Stomach smooth muscle (tissue), 2 donors: ENCODE data around the gene ARPP21.

ENCODE experiments used
- H3K27ac ChIP-seq: one replicate; pipeline ENCODE4 v1.7.0; 2013; ENCODE audit warnings: mild to moderate bottlenecking, low read length, inconsistent platforms
- H3K27me3 ChIP-seq, 2 donors: one replicate each; pipeline ENCODE4 v1.7.0; 2013; ENCODE audit warnings: low read length in 2 of 2; ENCODE audit not compliant: insufficient read depth in 2 of 2, control insufficient read depth in 1 of 2
- H3K36me3 ChIP-seq, 2 donors: one replicate each; pipeline ENCODE4 v1.7.0; 2013; ENCODE audit warnings: low read length in 2 of 2; ENCODE audit not compliant: control insufficient read depth in 2 of 2, insufficient read depth in 2 of 2
- H3K4me1 ChIP-seq: one replicate; pipeline ENCODE4 v1.7.0; 2013; ENCODE audit warnings: low read length; ENCODE audit not compliant: control insufficient read depth, insufficient read depth
- H3K4me3 ChIP-seq, 2 donors: one replicate each; pipeline ENCODE4 v1.7.0; 2013; ENCODE audit warnings: low read length in 2 of 2
- H3K9ac ChIP-seq, 2 donors: one replicate each; pipeline ENCODE4 v1.7.0; 2013; ENCODE audit warnings: low read length in 2 of 2, mild to moderate bottlenecking in 1 of 2
- H3K9me3 ChIP-seq, 2 donors: one replicate each; pipeline ENCODE4 v1.7.0; 2013; ENCODE audit warnings: low read length in 2 of 2; ENCODE audit not compliant: control insufficient read depth in 2 of 2
- donor health status: healthy.
- donor health status: Pancreatic carcinoma.

ARPP21 gene

GRCh38 chr3:35677797-35678196, 38.5 kb downstream of the ARPP21 start:
- Histone ChIP-seq H3K27me3 (no peaks in the 10 kb centered on the region), H3K36me3 (no peaks in the 10 kb centered on the region), H3K9me3 (no peaks in the 10 kb centered on the region), H3K27ac (no peak overlapping the region), H3K4me1 (no peaks in the 10 kb centered on the region), H3K9ac (no peak overlapping the region), H3K4me3 (no peak overlapping the region)

- H3K27me3 ChIP-seq = no peaks in the 10 kb centered on the region
- H3K4me1 ChIP-seq = no peaks in the 10 kb centered on the region
- no peak overlapping the region for H3K27ac ChIP-seq
- no peaks in the 10 kb centered on the region for H3K36me3 ChIP-seq
- peak overlapping the region in 1 of 2 donors; percentile 10 for H3K4me3 ChIP-seq
- no peaks in the 10 kb centered on the region for H3K9me3 ChIP-seq
- H3K9ac ChIP-seq = no peak overlapping the region
Measured at GRCh38 chr3:35678643-35679161, 39.4 kb downstream of the ARPP21 start.

GRCh38 chr3:35679409-35680080, 40.2 kb downstream of the ARPP21 start:
- no peak overlapping the region for H3K9ac ChIP-seq
- no peaks in the 10 kb centered on the region for H3K36me3 ChIP-seq
- H3K4me1 ChIP-seq = no peaks in the 10 kb centered on the region
- H3K9me3 ChIP-seq = no peaks in the 10 kb centered on the region
- no peaks in the 10 kb centered on the region for H3K27me3 ChIP-seq
- H3K27ac ChIP-seq = no peak overlapping the region
- no peak overlapping the region for H3K4me3 ChIP-seq

- no peak overlapping the region for H3K9ac ChIP-seq
- no peaks in the 10 kb centered on the region for H3K27me3 ChIP-seq
- no peak overlapping the region for H3K27ac ChIP-seq
- no peaks in the 10 kb centered on the region for H3K36me3 ChIP-seq
- H3K4me1 ChIP-seq = no peaks in the 10 kb centered on the region
- H3K4me3 ChIP-seq = no peak overlapping the region
- H3K9me3 ChIP-seq = no peaks in the 10 kb centered on the region
Measured at GRCh38 chr3:35680866-35681650, 41.7 kb downstream of the ARPP21 start.

GRCh38 chr3:35685153-35685552, 45.8 kb downstream of the ARPP21 start:
- Histone ChIP-seq H3K4me1 (no peaks in the 10 kb centered on the region), H3K4me3 (no peak overlapping the region), H3K27me3 (no peaks in the 10 kb centered on the region), H3K9ac (no peak overlapping the region), H3K27ac (no peak overlapping the region), H3K9me3 (no peaks in the 10 kb centered on the region), H3K36me3 (no peaks in the 10 kb centered on the region)

GRCh38 chr3:35688826-35689225, 49.5 kb downstream of the ARPP21 start:
- Histone ChIP-seq H3K36me3 (no peaks in the 10 kb centered on the region), H3K9ac (no peak overlapping the region), H3K4me1 (no peaks in the 10 kb centered on the region), H3K27ac (no peak overlapping the region), H3K4me3 (no peak overlapping the region), H3K27me3 (no peaks in the 10 kb centered on the region), H3K9me3 (no peaks in the 10 kb centered on the region)

GRCh38 chr3:35690271-35690670, 50.9 kb downstream of the ARPP21 start:
- H3K36me3 ChIP-seq = no peaks in the 10 kb centered on the region

GRCh38 chr3:35705904-35706303, 66.6 kb downstream of the ARPP21 start:
- no peaks in the 10 kb centered on the region for H3K36me3 ChIP-seq
- H3K9ac ChIP-seq = no peak overlapping the region
- H3K4me3 ChIP-seq = no peak overlapping the region
- H3K4me1 ChIP-seq = no peaks in the 10 kb centered on the region
- H3K9me3 ChIP-seq = no peaks in the 10 kb centered on the region
- H3K27ac ChIP-seq = no peak overlapping the region
- no peaks in the 10 kb centered on the region for H3K27me3 ChIP-seq

More at GRCh38 chr3:35690271-35690670, 50.9 kb downstream of the ARPP21 start:
- no peak overlapping the region for H3K9ac ChIP-seq
- no peak overlapping the region for H3K27ac ChIP-seq
- H3K27me3 ChIP-seq = no peaks in the 10 kb centered on the region
- H3K4me3 ChIP-seq = no peak overlapping the region
- no peaks in the 10 kb centered on the region for H3K4me1 ChIP-seq
- H3K9me3 ChIP-seq = no peaks in the 10 kb centered on the region

GRCh38 chr3:35707904-35708303, 68.6 kb downstream of the ARPP21 start:
- Histone ChIP-seq H3K9me3 (no peaks in the 10 kb centered on the region), H3K4me1 (no peaks in the 10 kb centered on the region), H3K27me3 (no peaks in the 10 kb centered on the region), H3K27ac (no peak overlapping the region), H3K9ac (no peak overlapping the region), H3K4me3 (no peak overlapping the region), H3K36me3 (no peaks in the 10 kb centered on the region)

- Histone ChIP-seq H3K4me3 (no peak overlapping the region), H3K36me3 (no peaks in the 10 kb centered on the region), H3K27me3 (no peaks in the 10 kb centered on the region), H3K4me1 (no peaks in the 10 kb centered on the region), H3K9ac (no peak overlapping the region), H3K9me3 (no peaks in the 10 kb centered on the region), H3K27ac (no peak overlapping the region)
Measured at GRCh38 chr3:35708394-35709271, 69.3 kb downstream of the ARPP21 start.
